Measurements from ENCODE around the gene MAML3.
A peak's percentile ranks its signal among the peaks of the same experiment; 100 is the strongest.

Gene MAML3

DNA sequence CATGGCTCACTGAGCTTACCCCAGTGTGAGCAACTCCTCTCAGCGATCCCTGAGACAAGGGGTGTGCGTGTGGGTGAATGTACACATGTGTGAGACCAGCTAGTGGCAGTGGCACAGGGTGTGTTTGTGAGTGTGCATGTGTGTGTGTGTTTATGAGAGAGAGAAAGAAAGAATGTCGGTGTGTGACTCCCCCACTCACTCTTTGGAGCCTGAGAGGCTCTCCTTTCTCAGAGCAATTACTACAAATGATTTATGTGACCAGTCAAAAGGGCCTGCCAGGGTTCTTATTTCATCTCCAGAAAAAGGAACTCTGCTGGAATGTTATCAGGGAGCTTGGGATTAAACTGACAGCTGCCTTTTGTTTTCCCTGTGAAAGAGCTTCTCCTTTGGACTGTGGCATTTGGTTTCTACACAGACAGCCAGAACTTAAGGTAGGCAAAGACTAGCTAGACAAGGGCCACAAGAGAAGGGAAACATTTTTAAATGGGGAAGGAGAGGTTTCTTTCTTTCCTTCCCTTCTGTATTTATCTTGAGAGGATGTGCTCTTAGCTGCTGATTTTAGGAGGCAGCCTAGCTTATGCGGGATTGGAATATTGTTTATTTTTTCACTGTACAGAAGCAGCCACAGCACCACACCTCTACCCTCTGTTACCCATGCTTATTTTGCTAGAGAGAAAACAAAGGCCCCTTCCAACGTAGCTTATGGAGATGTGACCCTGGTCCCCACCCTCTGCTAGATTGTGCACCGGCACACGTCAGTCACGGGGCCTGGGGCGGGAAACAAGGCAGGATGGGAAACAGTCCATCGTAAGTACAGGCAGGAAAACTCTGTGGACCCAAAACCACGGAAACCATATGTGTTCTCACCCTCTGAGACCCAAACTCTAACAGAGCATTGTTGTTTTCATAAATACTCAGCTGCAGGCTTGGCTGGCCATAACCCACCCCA is 344.9 kb downstream of the MAML3 start:
- Histone ChIP-seq H3K4me3 (ENCODE audit: severe bottlenecking) (no peak overlapping the region), H3K9me3 (ENCODE audit: severe bottlenecking) (no peaks in the 10 kb centered on the region), H3K27ac (ENCODE audit: poor library complexity, severe bottlenecking) (no peak overlapping the region), H3K4me1 (ENCODE audit: insufficient read depth, poor library complexity, severe bottlenecking) (no peaks in the 10 kb centered on the region), H3K27me3 (ENCODE audit: insufficient read depth, poor library complexity, severe bottlenecking) (no peaks in the 10 kb centered on the region), H3K36me3 (ENCODE audit: low read depth) (no peaks in the 10 kb centered on the region)
- no peak for ATAC-seq (ENCODE audit: low read depth)
- no peak for DNase-seq (ENCODE audit: low spot score)
- TF ChIP-seq, protein P1, sequence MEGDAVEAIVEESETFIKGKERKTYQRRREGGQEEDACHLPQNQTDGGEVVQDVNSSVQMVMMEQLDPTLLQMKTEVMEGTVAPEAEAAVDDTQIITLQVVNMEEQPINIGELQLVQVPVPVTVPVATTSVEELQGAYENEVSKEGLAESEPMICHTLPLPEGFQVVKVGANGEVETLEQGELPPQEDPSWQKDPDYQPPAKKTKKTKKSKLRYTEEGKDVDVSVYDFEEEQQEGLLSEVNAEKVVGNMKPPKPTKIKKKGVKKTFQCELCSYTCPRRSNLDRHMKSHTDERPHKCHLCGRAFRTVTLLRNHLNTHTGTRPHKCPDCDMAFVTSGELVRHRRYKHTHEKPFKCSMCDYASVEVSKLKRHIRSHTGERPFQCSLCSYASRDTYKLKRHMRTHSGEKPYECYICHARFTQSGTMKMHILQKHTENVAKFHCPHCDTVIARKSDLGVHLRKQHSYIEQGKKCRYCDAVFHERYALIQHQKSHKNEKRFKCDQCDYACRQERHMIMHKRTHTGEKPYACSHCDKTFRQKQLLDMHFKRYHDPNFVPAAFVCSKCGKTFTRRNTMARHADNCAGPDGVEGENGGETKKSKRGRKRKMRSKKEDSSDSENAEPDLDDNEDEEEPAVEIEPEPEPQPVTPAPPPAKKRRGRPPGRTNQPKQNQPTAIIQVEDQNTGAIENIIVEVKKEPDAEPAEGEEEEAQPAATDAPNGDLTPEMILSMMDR (IDR thresholded peaks at IDR 0.05; ENCODE audit: poor library complexity, severe bottlenecking) = no peak

DNA sequence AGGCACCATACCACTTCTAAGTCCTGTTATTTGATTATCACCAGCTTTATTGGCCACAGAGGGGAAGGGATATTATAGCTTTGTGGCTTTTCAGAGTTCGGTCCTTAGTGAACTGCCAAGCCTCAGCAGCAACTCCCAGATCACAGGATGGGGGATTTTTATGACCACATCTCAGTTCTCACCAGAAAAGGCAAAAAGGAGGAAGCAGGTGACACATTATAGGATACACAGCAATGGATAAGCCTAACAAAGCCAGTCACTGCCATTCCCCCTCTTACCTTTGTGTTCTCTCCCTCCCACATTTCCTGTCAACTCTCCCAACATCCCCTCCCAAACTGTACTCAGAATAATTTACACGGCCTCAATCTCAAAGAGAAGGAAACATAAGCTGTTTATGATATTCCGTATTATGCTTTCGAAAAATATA is 345.6 kb downstream of the MAML3 start:
- Histone ChIP-seq H3K4me1 (ENCODE audit: insufficient read depth, poor library complexity, severe bottlenecking) (no peaks in the 10 kb centered on the region), H3K4me3 (ENCODE audit: severe bottlenecking) (no peak overlapping the region), H3K36me3 (ENCODE audit: low read depth) (no peaks in the 10 kb centered on the region), H3K9me3 (ENCODE audit: severe bottlenecking) (no peaks in the 10 kb centered on the region), H3K27ac (ENCODE audit: poor library complexity, severe bottlenecking) (no peak overlapping the region), H3K27me3 (ENCODE audit: insufficient read depth, poor library complexity, severe bottlenecking) (no peaks in the 10 kb centered on the region)
- TF ChIP-seq, protein P1 (IDR thresholded peaks at IDR 0.05; ENCODE audit: poor library complexity, severe bottlenecking) = no peak
- no peak for ATAC-seq (ENCODE audit: low read depth)
- no peak for DNase-seq (ENCODE audit: low spot score)

DNA sequence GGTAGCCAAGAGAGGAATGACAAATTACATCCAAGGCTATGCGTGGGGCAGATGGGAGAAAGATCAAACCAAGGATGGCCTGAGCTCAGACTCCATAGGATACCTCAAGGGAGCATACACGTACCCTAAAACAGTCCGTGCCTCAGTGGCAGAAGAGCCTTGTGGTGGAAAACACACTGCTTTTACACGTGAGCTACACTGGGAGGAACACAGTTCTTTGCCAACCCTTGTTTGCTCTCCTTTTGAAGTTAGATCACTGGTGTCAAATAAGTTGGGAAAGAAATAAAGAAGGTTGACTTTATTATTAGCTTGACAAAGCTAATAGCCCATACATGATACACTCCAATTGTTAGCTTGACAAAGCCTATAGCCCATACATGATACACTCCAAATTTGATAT is 346.5 kb downstream of the MAML3 start:
- TF ChIP-seq, protein P1 (IDR thresholded peaks at IDR 0.05; ENCODE audit: poor library complexity, severe bottlenecking) = no peak
- Histone ChIP-seq H3K27ac (ENCODE audit: poor library complexity, severe bottlenecking) (no peak overlapping the region), H3K36me3 (ENCODE audit: low read depth) (no peaks in the 10 kb centered on the region), H3K27me3 (ENCODE audit: insufficient read depth, poor library complexity, severe bottlenecking) (no peaks in the 10 kb centered on the region), H3K4me3 (ENCODE audit: severe bottlenecking) (no peak overlapping the region), H3K9me3 (ENCODE audit: severe bottlenecking) (no peaks in the 10 kb centered on the region), H3K4me1 (ENCODE audit: insufficient read depth, poor library complexity, severe bottlenecking) (no peaks in the 10 kb centered on the region)
- ATAC-seq (ENCODE audit: low read depth) = no peak
- no peak for DNase-seq (ENCODE audit: low spot score)

DNA sequence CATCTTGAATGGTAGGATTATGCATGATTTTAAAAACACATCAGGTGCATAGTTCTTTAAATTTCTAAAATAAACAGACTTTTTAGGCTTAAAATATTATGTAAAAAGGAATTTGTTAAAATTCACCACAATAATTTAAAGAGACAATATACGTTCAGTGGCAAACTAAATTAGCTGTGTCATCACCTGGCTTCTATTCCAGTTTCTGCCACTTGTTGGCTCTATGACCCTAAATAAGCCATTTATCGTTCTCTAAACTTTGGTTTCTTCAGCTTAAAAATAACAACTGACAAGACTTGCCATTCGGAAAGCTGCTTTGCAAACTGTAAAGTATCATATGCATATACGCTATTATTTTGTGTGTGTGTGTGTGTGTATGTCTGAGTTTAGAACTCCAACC is 347.1 kb downstream of the MAML3 start:
- H3K4me3 ChIP-seq (ENCODE audit: severe bottlenecking) = no peak overlapping the region
- TF ChIP-seq, protein P1 (IDR thresholded peaks at IDR 0.05; ENCODE audit: poor library complexity, severe bottlenecking) = peak; percentile 25
- no peaks in the 10 kb centered on the region for H3K4me1 ChIP-seq (ENCODE audit: insufficient read depth, poor library complexity, severe bottlenecking)
- ATAC-seq (ENCODE audit: low read depth) (no peak), DNase-seq (ENCODE audit: low spot score) (no peak)
- H3K27me3 ChIP-seq (ENCODE audit: insufficient read depth, poor library complexity, severe bottlenecking) = no peaks in the 10 kb centered on the region
- no peak overlapping the region for H3K27ac ChIP-seq (ENCODE audit: poor library complexity, severe bottlenecking)
- no peaks in the 10 kb centered on the region for H3K36me3 ChIP-seq (ENCODE audit: low read depth)
- no peaks in the 10 kb centered on the region for H3K9me3 ChIP-seq (ENCODE audit: severe bottlenecking)

DNA sequence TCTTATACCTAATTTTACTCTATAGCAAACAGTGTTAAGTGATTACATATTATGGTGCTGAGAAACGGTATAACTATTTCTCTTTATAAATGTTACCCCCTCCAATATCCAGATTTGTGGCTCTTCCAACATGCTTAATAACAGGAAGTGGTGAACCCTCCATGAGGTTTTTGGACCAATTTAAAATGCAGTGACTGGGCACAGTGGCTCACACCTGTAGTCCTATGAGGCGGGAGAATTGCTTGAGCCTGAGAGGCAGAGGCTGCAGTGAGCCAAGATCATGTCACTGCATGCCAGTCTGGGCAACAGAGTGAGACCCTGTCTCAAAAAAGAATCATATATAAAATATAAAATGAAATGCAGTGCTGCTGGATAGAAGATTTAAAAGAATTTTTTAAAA is 351.1 kb downstream of the MAML3 start:
- no peaks in the 10 kb centered on the region for H3K36me3 ChIP-seq (ENCODE audit: low read depth)
- no peak overlapping the region for H3K4me3 ChIP-seq (ENCODE audit: severe bottlenecking)
- H3K27ac ChIP-seq (ENCODE audit: poor library complexity, severe bottlenecking) = no peak overlapping the region
- ATAC-seq (ENCODE audit: low read depth) (no peak), DNase-seq (ENCODE audit: low spot score) (no peak)
- no peaks in the 10 kb centered on the region for H3K27me3 ChIP-seq (ENCODE audit: insufficient read depth, poor library complexity, severe bottlenecking)
- H3K4me1 ChIP-seq (ENCODE audit: insufficient read depth, poor library complexity, severe bottlenecking) = no peaks in the 10 kb centered on the region
- TF ChIP-seq, protein P1 (IDR thresholded peaks at IDR 0.05; ENCODE audit: poor library complexity, severe bottlenecking) = no peak
- H3K9me3 ChIP-seq (ENCODE audit: severe bottlenecking) = no peaks in the 10 kb centered on the region

Data from RWPE2 (cell line).